K562 (cell line): ENCODE results near the gene SFRP5. TPM values are rescaled to one million over a fixed set of nuclear protein-coding genes. Genes with fewer than 3 reads are reported as not detected.

Experiments
- ATAC-seq: fragments of 200-7000 bp; cut with Tn5 transposase; 3 replicates; pipeline ENCODE4 v1.9.1; 2020; ENCODE audit warnings: moderate library complexity
- BruUV-seq: library from RNA; stranded (reverse); fragments of 400-500 nt; replicated peaks from 2 replicates; lab custom pipeline; 2021; lab: Mats Ljungman, UMichigan
- CTCF ChIA-PET: fragments of 300-600 bp; formaldehyde crosslinking; extraction: SDS; loops from one replicate; lab custom pipeline; 2021; ENCODE audit warnings: low intra/inter-chr PET ratio; lab: Yijun Ruan, JAX
- POLR2A ChIA-PET: fragments of 300-600, 350-650 bp; sonication (Branson Sonifier 250); formaldehyde crosslinking; extraction: SDS; loops from one replicate; lab custom pipeline; 2021; ENCODE audit warnings: antibody characterized with exemption, inconsistent platforms; lab: Yijun Ruan, JAX
- DNase-seq, 4 experiments: peaks; one replicate each; pipeline versions ENCODE4 v3.0.0 to v3.0.0-alpha.2; 2011 to 2018; ENCODE audit warnings: low spot score in 3 of 4, mixed read lengths in 3 of 4; ENCODE audit errors: extremely low read depth in 1 of 4
- FAIRE-seq: peaks from 2 replicates; lab custom pipeline; 2011; peaks lifted over from hg19 to GRCh38; lab: Jason Lieb, UNC
- H2AFZ ChIP-seq: 2 replicates; pipeline ENCODE4 v1.6.0; 2011; ENCODE audit warnings: low read depth, low read length, control low read depth, inconsistent platforms
- H3K27ac ChIP-seq: fragments of 200-600 bp; 3 replicates; pipeline ENCODE4 v1.8.0; 2011; ENCODE audit warnings: low read depth, mild to moderate bottlenecking, control low read depth, inconsistent platforms, low read length, moderate library complexity, mixed read lengths; ENCODE audit errors: extremely low read depth
- H3K27me3 ChIP-seq, 2 experiments: fragments of 300-600 bp in 1 of 2; 2 replicates in 1 of 2; 3 replicates in 1 of 2; pipeline versions ENCODE4 v1.6.0 to v1.8.0; 2011; ENCODE audit warnings: inconsistent platforms in 2 of 2, low read length in 2 of 2, mild to moderate bottlenecking in 1 of 2, mixed read lengths in 1 of 2, moderate library complexity in 1 of 2; ENCODE audit not compliant: control insufficient read depth in 2 of 2, insufficient read depth in 2 of 2
- H3K36me3 ChIP-seq: fragments of 300-600 bp; 3 replicates; pipeline ENCODE4 v1.8.0; 2011; ENCODE audit warnings: mild to moderate bottlenecking, low read length, inconsistent platforms; ENCODE audit not compliant: control insufficient read depth, insufficient read depth
- H3K4me1 ChIP-seq, 2 experiments: fragments of 200-600 bp in 1 of 2; replicated peaks in 1 of 2; 2 replicates in 1 of 2; 3 replicates in 1 of 2; pipeline versions ENCODE4 v1.5.1 to v1.8.0; 2011; ENCODE audit warnings: inconsistent platforms in 2 of 2, low read length in 2 of 2, mild to moderate bottlenecking in 1 of 2, mixed read lengths in 1 of 2, moderate library complexity in 1 of 2; ENCODE audit not compliant: control insufficient read depth in 2 of 2, insufficient read depth in 2 of 2
- H3K4me2 ChIP-seq: 2 replicates; pipeline ENCODE4 v1.6.1; 2011; ENCODE audit warnings: low read length, control low read depth, inconsistent platforms, mixed read lengths; ENCODE audit not compliant: insufficient read depth
- H3K4me3 ChIP-seq: fragments of 200-600 bp; sonication (generic), shearing (Covaris generic); 2 replicates; pipeline ENCODE4 v1.5.1; 2016; ENCODE audit warnings: control low read depth, inconsistent platforms
- H3K79me2 ChIP-seq: fragments of 200-600 bp; 3 replicates; pipeline ENCODE4 v1.8.0; 2011; ENCODE audit warnings: low read length, inconsistent platforms; ENCODE audit not compliant: control insufficient read depth, insufficient read depth
- H3K9ac ChIP-seq, 2 experiments: 2 replicates each; pipeline versions ENCODE4 v1.6.0 to v1.6.1; 2011; ENCODE audit warnings: low read depth in 2 of 2, low read length in 2 of 2, control low read depth in 1 of 2, inconsistent platforms in 1 of 2, mild to moderate bottlenecking in 1 of 2, mixed read lengths in 1 of 2; ENCODE audit not compliant: insufficient read depth in 1 of 2
- H3K9me1 ChIP-seq: one replicate; pipeline ENCODE4 v1.6.0; 2011; ENCODE audit warnings: inconsistent platforms, mild to moderate bottlenecking, low read length, moderate library complexity; ENCODE audit not compliant: control insufficient read depth, insufficient read depth
- H3K9me3 ChIP-seq: replicated peaks from 2 replicates; pipeline ENCODE4 v1.5.1; 2011; ENCODE audit warnings: low read depth, low read length, inconsistent platforms; ENCODE audit not compliant: control insufficient read depth, insufficient read depth
- H4K20me1 ChIP-seq: replicated peaks from 2 replicates; pipeline ENCODE4 v1.6.1; 2011; ENCODE audit warnings: low read length, inconsistent platforms, mixed read lengths; ENCODE audit not compliant: control insufficient read depth, insufficient read depth
- CBFA2T3 ChIP-seq: fragments of 450-650 bp; IDR thresholded peaks from 2 replicates; pipeline ENCODE4 v1.6.1; 2017
- FOXJ2 ChIP-seq: fragments of 200-800 bp; sonication (Bioruptor generic); IDR thresholded peaks from 2 replicates; pipeline ENCODE4 v1.6.1; 2016; ENCODE audit warnings: missing genetic modification characterization, missing compliant biosample characterization
- HNRNPL ChIP-seq: fragments of 200-400 bp; formaldehyde crosslinking; IDR thresholded peaks from 2 replicates; pipeline ENCODE4 v1.6.1; 2017; ENCODE audit warnings: low read depth, mild to moderate bottlenecking, low read length
- RFX5 ChIP-seq: IDR thresholded peaks from 2 replicates; pipeline ENCODE4 v1.6.1; 2011; ENCODE audit warnings: low read depth, mild to moderate bottlenecking, improper control_type of control experiment, low read length
- TBL1XR1 ChIP-seq, 2 experiments: IDR thresholded peaks; 2 replicates each; pipeline ENCODE4 v1.6.1; 2012; ENCODE audit warnings: improper control_type of control experiment in 2 of 2, low read length in 2 of 2, mild to moderate bottlenecking in 1 of 2
- TBP ChIP-seq: optimal IDR thresholded peaks from 2 replicates; pipeline ENCODE3; 2011; ENCODE audit warnings: low read depth, low read length, improper control_type of control experiment
- TCF3 ChIP-seq: sonication (generic); formaldehyde crosslinking; IDR thresholded peaks from 2 replicates; pipeline ENCODE4 v1.4.0; 2020; ENCODE audit warnings: mild to moderate bottlenecking, missing genetic modification reagents
- ZFX ChIP-seq: sonication (generic); formaldehyde crosslinking; IDR thresholded peaks from 2 replicates; pipeline ENCODE4 v1.8.0; 2022; ENCODE audit warnings: mild to moderate bottlenecking, missing genetic modification reagents, moderate library complexity
- ZNF41 ChIP-seq: fragments of 250-450 bp; sonication (Bioruptor Pico); conservative IDR thresholded peaks from 2 replicates; pipeline ENCODE4 v1.4.0; 2020; ENCODE audit warnings: mild to moderate bottlenecking
- ZSCAN32 ChIP-seq: fragments of 450-650 bp; formaldehyde crosslinking; IDR thresholded peaks from 2 replicates; pipeline ENCODE4 v1.4.0; 2020; ENCODE audit warnings: mild to moderate bottlenecking, moderate library complexity
- WGBS: fragments of 100-300 bp; shearing (Covaris generic); methylation state at CpG from one replicate; pipeline ENCODE4 v1.1.6; 2016; ENCODE audit warnings: low coverage, mixed read lengths; ENCODE audit not compliant: insufficient coverage; ENCODE audit errors: missing lambda C conversion rate; 5-methylcytosine and 5-hydroxymethylcytosine counted together
- in situ Hi-C: fragments of 300-500 bp; cut with MboI; formaldehyde crosslinking; loops from 4 replicates; pipeline ENCODE4 v1.15.0; 2018; ENCODE audit warnings: inconsistent platforms, mixed read lengths
- intact Hi-C: fragments of 100-400 bp; cut with micrococcal nuclease; formaldehyde crosslinking; loops from 2 replicates; pipeline ENCODE4 v1.14.2; 2022
- polyA plus RNA-seq, 8 experiments: library from polyadenylated mRNA; depleted of rRNA in 4 of 8; stranded (reverse) in 5 of 8; unstranded in 3 of 8; fragments of >200 nt; fragmentation: Nextera tagmentation in 2 of 8; fragmentation: Illumina TruSeq in 1 of 8; extraction: Ambion mirVana in 2 of 8; extraction: Trizol in 1 of 8; gene quantifications; 2 replicates each; pipeline versions ENCODE4 v1.2.1 to v1.2.3, GENCODE V29; 2011 to 2014; ENCODE audit warnings: inconsistent platforms in 1 of 8, missing spikeins in 1 of 8
- total RNA-seq, 7 experiments: library from RNA; depleted of rRNA in 6 of 7; stranded (reverse); fragments of >200 nt in 6 of 7; fragmentation: Illumina TruSeq in 2 of 7; extraction: Trizol in 2 of 7; gene quantifications; 2 replicates each; pipeline versions ENCODE4 v1.2.1 to v1.2.3, GENCODE V29; 2011 to 2021; ENCODE audit warnings: low replicate concordance in 1 of 7

SFRP5 gene
- total and polyA plus RNA-seq, 9 of the 15 experiments (the other 6 are each of a cell fraction or from before 2014, with no cell fraction given), result 0.07 to 0.29 (median 0.13) TPM; not detected in 3

DNA sequence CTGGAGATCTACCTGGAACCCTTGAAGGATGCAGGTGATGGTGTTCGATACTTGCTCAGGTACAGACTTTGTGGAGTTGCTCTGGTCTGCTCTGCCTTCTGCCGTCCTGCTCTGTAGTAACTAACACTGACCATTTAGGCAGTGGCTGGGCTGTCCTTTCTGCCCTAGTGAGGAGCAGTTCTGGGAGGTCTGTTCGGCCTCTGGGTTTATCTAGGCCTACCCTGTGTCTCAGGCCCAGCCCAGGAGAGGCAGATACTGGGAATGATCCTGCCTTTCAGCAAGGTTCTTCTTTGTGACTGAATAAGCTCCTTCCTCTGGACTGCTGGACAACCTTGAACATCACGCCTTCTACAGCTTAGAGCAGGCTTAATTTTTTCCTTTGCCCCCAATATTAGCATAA, 33.2 kb downstream of the SFRP5 start:
- Histone ChIP-seq H3K79me2 (peaks cover 58% of the 10 kb centered on the region), H2AFZ (no peak overlapping the region)
- peak; percentile 23 for FAIRE-seq
- TF ChIP-seq TBP, result peak; percentile 31
- TF ChIP-seq CBFA2T3, result peak; percentile 35
- TF ChIP-seq ZFX (CRISPR knock-in tag), result peak; percentile 18; the same call in 1 of the 2 replicates
- TF ChIP-seq TCF3, result peak; percentile 33
- no peak for TF ChIP-seq FOXJ2 (tag)
- no peak for TF ChIP-seq ZNF41
- TF ChIP-seq RFX5, result no peak
- no peak for TF ChIP-seq TBL1XR1 (IDR thresholded peaks at IDR 0.05; ENCODE audit: low read length in 2 of 2)
- TF ChIP-seq HNRNPL, result no peak
- no peak for TF ChIP-seq ZSCAN32
- TF ChIP-seq, all 486 proteins: peak for 4
- H3K9ac ChIP-seq, result peak overlapping the region; percentile 53 to 94; a peak in 3 of 4 replicates
- peaks cover 6% of the 10 kb centered on the region; the same call in 1 of the 2 replicates for H4K20me1 ChIP-seq
- ATAC-seq (peak; percentile 64), DNase-seq (peak in 2 of 4 experiments; percentile 53 to 67)
- BruUV-seq, result no TSS peak
- peak overlapping the region; percentile 90; the same call in 2 of the 3 replicates for H3K27ac ChIP-seq
- intact Hi-C loops (no loop called here), in situ Hi-C loops (no loop called here)
- H3K4me2 ChIP-seq, result peak overlapping the region; percentile 92
- WGBS, result 47% methylated on average over 4 of the region's 4 CpGs
- CTCF ChIA-PET, result no interaction called here
- POLR2A ChIA-PET, result interaction anchor here (0.6 kb wide), 1 partner anchor 29 kb away, joined by 3 read pairs; no protein-coding TSS in a partner anchor
- peak overlapping the region; percentile 84 for H3K4me3 ChIP-seq
- peaks cover 33% of the 10 kb centered on the region for H3K36me3 ChIP-seq
- peaks cover 20 to 31% of the 10 kb centered on the region in 2 experiments for H3K4me1 ChIP-seq
- H3K9me3 ChIP-seq, result no peaks in the 10 kb centered on the region; the same call in 1 of the 2 replicates
- no peaks in the 10 kb centered on the region for H3K9me1 ChIP-seq
- no peaks in the 10 kb centered on the region for H3K27me3 ChIP-seq
